IMR-90 (cell line): ENCODE measurements around the gene ELP6. TPM values are rescaled to one million over a fixed set of nuclear protein-coding genes. Genes with fewer than 3 reads are reported as not detected.

Experiments used
- microRNA-seq, 2 experiments: library from miRNA; stranded (forward) in 1 of 2; unstranded in 1 of 2; fragments of 10-50 nt in 1 of 2; fragments of <30 nt in 1 of 2; gene quantifications in 1 of 2; microRNA quantifications in 1 of 2; one replicate each; pipeline versions ENCODE3 to v1.1.0; 2013 to 2020; ENCODE audit not compliant: insufficient read depth in 1 of 2, insufficient read length in 1 of 2, unreplicated experiment in 1 of 2
- polyA plus RNA-seq, 3 experiments: library from polyadenylated mRNA; depleted of rRNA; stranded (reverse); fragments of >200 nt; gene quantifications; 2 replicates each; pipeline ENCODE4 v1.2.3, GENCODE V29; 2012; ENCODE audit warnings: low replicate concordance in 1 of 3
- small RNA-seq, 5 experiments: library from RNA; depleted of rRNA; stranded (forward); fragments of <200 nt; gene quantifications; one replicate each; pipeline ENCODE3, GENCODE V24; 2012
- total RNA-seq: library from RNA; depleted of rRNA; stranded (reverse); fragments of >200 nt; gene quantifications from 2 replicates; pipeline ENCODE4 v1.2.3, GENCODE V29; 2012; rRNA removed

ELP6 gene
- total and polyA plus RNA-seq, 2 of the 4 experiments (the other 2 are of a cell fraction) = 31.4 to 44.9 TPM

Small RNA genes lying within 50 kb of the gene (microRNA-seq; reads per million reads assigned to microRNA genes)
- gene AC099778.2 (ENCODE audit: insufficient read depth, insufficient read length) (not detected), gene RN7SL870P (ENCODE audit: insufficient read depth, insufficient read length) (not detected)

Small RNA genes lying within 50 kb of the gene (small RNA-seq; reads per million reads assigned to genes)
- gene AC099778.2 = 0 reads per million in 5 experiments
- gene RN7SL870P = 0 reads per million in 5 experiments

Other genes starting within 250 kb of the ELP6 start
- gene KIF9, start 230.9 kb downstream of the ELP6 start, total RNA-seq = 1.8 and 3.6 TPM in 2 replicates
- gene KIF9, start 230.9 kb downstream of the ELP6 start, polyA plus RNA-seq (2012; rRNA removed) = 5.0 and 5.7 TPM in 2 replicates
- gene KLHL18, start 230.8 kb downstream of the ELP6 start, total RNA-seq = 38.9 and 76.2 TPM in 2 replicates
- gene KLHL18, start 230.8 kb downstream of the ELP6 start, polyA plus RNA-seq (2012; rRNA removed) = 29.1 and 40.0 TPM in 2 replicates
- gene PTPN23, start 132.7 kb downstream of the ELP6 start, total RNA-seq = 4.4 and 4.5 TPM in 2 replicates
- gene PTPN23, start 132.7 kb downstream of the ELP6 start, polyA plus RNA-seq (2012; rRNA removed) = 13.9 and 15.1 TPM in 2 replicates
- 30.8 and 34.6 TPM in 2 replicates for gene SCAP, start 37.8 kb downstream of the ELP6 start, total RNA-seq
- 25.3 and 27.8 TPM in 2 replicates for gene SCAP, start 37.8 kb downstream of the ELP6 start, polyA plus RNA-seq (2012; rRNA removed)
- gene CSPG5, start 65.2 kb upstream of the ELP6 start, total RNA-seq = under 0.01 TPM in 2 replicates
- gene CSPG5, start 65.2 kb upstream of the ELP6 start, polyA plus RNA-seq (2012; rRNA removed) = 0.10 TPM in 2 replicates